GM12878 (cell line): Measurements from ENCODE around the gene NXN. TPM values are rescaled to one million over a fixed set of nuclear protein-coding genes. Genes with fewer than 3 reads are reported as not detected.

Experiments used
- ATAC-seq: fragments of 200-7000 bp; cut with Tn5 transposase; 3 replicates; pipeline ENCODE4 v1.9.1; 2020; ENCODE audit warnings: mild to moderate bottlenecking, moderate library complexity
- BruUV-seq: library from RNA; stranded (reverse); fragments of 400-500 nt; replicated peaks from 2 replicates; lab custom pipeline; 2021; lab: Mats Ljungman, UMichigan
- CTCF ChIA-PET: fragments of 300-600 bp; sonication (Branson Sonifier 250); formaldehyde crosslinking; extraction: SDS; loops from one replicate; lab custom pipeline; 2021; ENCODE audit warnings: inconsistent platforms; lab: Yijun Ruan, JAX
- POLR2A ChIA-PET: fragments of 350-600 bp; formaldehyde crosslinking; extraction: SDS; loops from one replicate; lab custom pipeline; 2021; ENCODE audit warnings: inconsistent platforms; lab: Charles Lee
- RAD21 ChIA-PET: fragments of 300-600 bp; sonication (Branson Sonifier 250); formaldehyde crosslinking; loops from one replicate; lab custom pipeline; 2023; ENCODE audit warnings: antibody characterized with exemption; ENCODE audit not compliant: unreplicated experiment; lab: Charles Lee
- SMC1A ChIA-PET: fragments of 300-600 bp; sonication (Branson Sonifier 250); formaldehyde crosslinking; loops from one replicate; lab custom pipeline; 2023; ENCODE audit not compliant: unreplicated experiment, uncharacterized antibody; lab: Charles Lee
- DNase-seq: peaks from one replicate; pipeline ENCODE4 v3.0.0-alpha.2; 2011; ENCODE audit warnings: low read depth, low spot score
- FAIRE-seq: peaks from 3 replicates; lab custom pipeline; 2011; peaks lifted over from hg19 to GRCh38; lab: Jason Lieb, UNC
- H2AFZ ChIP-seq: 2 replicates; pipeline ENCODE4 v1.6.0; 2011; ENCODE audit warnings: low read depth, low read length, control low read depth; ENCODE audit not compliant: control insufficient read depth
- H3K27ac ChIP-seq: 2 replicates; pipeline ENCODE4 v1.5.1; 2011; ENCODE audit warnings: control low read depth; ENCODE audit not compliant: control insufficient read depth, insufficient read depth
- H3K27me3 ChIP-seq, 2 experiments: replicated peaks in 1 of 2; 2 replicates each; pipeline versions ENCODE4 v1.6.0 to v1.6.1; 2011; ENCODE audit warnings: low read length in 1 of 2; ENCODE audit not compliant: control insufficient read depth in 2 of 2, insufficient read depth in 2 of 2
- H3K36me3 ChIP-seq, 2 experiments: 2 replicates each; pipeline ENCODE4 v1.5.1; 2011; ENCODE audit warnings: low read length in 1 of 2; ENCODE audit not compliant: control insufficient read depth in 2 of 2, insufficient read depth in 2 of 2
- H3K4me1 ChIP-seq: 2 replicates; pipeline ENCODE4 v1.6.1; 2011; ENCODE audit warnings: mild to moderate bottlenecking, low read length, moderate library complexity, mixed read lengths; ENCODE audit not compliant: control insufficient read depth, insufficient read depth
- H3K4me2 ChIP-seq: 2 replicates; pipeline ENCODE4 v1.6.0; 2011; ENCODE audit warnings: control low read depth; ENCODE audit not compliant: control insufficient read depth, insufficient read depth
- H3K4me3 ChIP-seq: fragments of 200-600 bp; sonication (generic); 2 replicates; pipeline ENCODE4 v1.5.1; 2016
- H3K79me2 ChIP-seq: 2 replicates; pipeline ENCODE4 v1.6.0; 2011; ENCODE audit warnings: low read length; ENCODE audit not compliant: control insufficient read depth, insufficient read depth
- H3K9ac ChIP-seq: 2 replicates; pipeline ENCODE4 v1.8.0; 2011; ENCODE audit warnings: low read length, control low read depth, mixed read lengths; ENCODE audit not compliant: control insufficient read depth, insufficient read depth
- H3K9me3 ChIP-seq: replicated peaks from 3 replicates; pipeline ENCODE4 v1.5.1; 2011; ENCODE audit warnings: mild to moderate bottlenecking, low read length; ENCODE audit not compliant: control insufficient read depth, insufficient read depth
- H4K20me1 ChIP-seq: 2 replicates; pipeline ENCODE4 v1.6.0; 2011; ENCODE audit not compliant: control insufficient read depth, insufficient read depth
- BCL11A ChIP-seq: IDR thresholded peaks from 2 replicates; pipeline ENCODE4 v1.6.1; 2011; ENCODE audit warnings: low read depth, low read length
- CEBPB ChIP-seq, 2 experiments: fragments of 150-350 bp in 1 of 2; IDR thresholded peaks; 2 replicates each; pipeline ENCODE4 v1.6.1; 2012 to 2014; ENCODE audit warnings: low read depth in 2 of 2, low read length in 2 of 2, borderline replicate concordance in 1 of 2, inconsistent platforms in 1 of 2
- NFXL1 ChIP-seq: fragments of 450-650 bp; IDR thresholded peaks from 2 replicates; pipeline ENCODE4 v1.6.1; 2017; ENCODE audit warnings: antibody characterized with exemption, mild to moderate bottlenecking, borderline replicate concordance
- PAX8 ChIP-seq: fragments of 450-650 bp; IDR thresholded peaks from 2 replicates; pipeline ENCODE4 v1.6.1; 2017; ENCODE audit warnings: mild to moderate bottlenecking, moderate library complexity
- WGBS: methylation state at CpG from one replicate; pipeline ENCODE4 v1.1.6; 2016; ENCODE audit warnings: low lambda C conversion rate; ENCODE audit not compliant: insufficient replicate concordance, insufficient coverage; ENCODE audit errors: missing lambda C conversion rate; 5-methylcytosine and 5-hydroxymethylcytosine counted together
- in situ Hi-C: fragments of 300-500 bp; cut with MboI; formaldehyde crosslinking; loops from 9 replicates; pipeline ENCODE4 v1.14.3; 2018; ENCODE audit warnings: mixed read lengths
- intact Hi-C: fragments of 100-400 bp; cut with micrococcal nuclease; formaldehyde crosslinking; loops from one replicate; pipeline ENCODE4 v1.14.2; 2022; ENCODE audit not compliant: unreplicated experiment
- polyA plus RNA-seq, 11 experiments: library from polyadenylated mRNA; depleted of rRNA in 4 of 11; unstranded in 6 of 11; stranded (reverse) in 5 of 11; fragments of >200 nt; fragmentation: Nextera tagmentation in 4 of 11; fragmentation: Illumina TruSeq in 1 of 11; extraction: Ambion mirVana in 4 of 11; extraction: Trizol in 1 of 11; gene quantifications; 1 replicate in 1 of 11; 2 replicates in 10 of 11; pipeline versions ENCODE4 v1.2.1 to v1.2.3, GENCODE V29; 2011 to 2016; ENCODE audit warnings: inconsistent platforms in 2 of 11, missing spikeins in 2 of 11, low read depth in 1 of 11
- total RNA-seq, 4 experiments: library from RNA; depleted of rRNA in 3 of 4; stranded (reverse); fragments of >200 nt in 3 of 4; fragmentation: Illumina TruSeq in 1 of 4; extraction: Trizol in 1 of 4; gene quantifications; 2 replicates each; pipeline versions ENCODE4 v1.2.1 to v1.2.3, GENCODE V29; 2013 to 2021
- TF ChIP-seq, protein P1 (sequence below): fragments of 450-650 bp; IDR thresholded peaks from 2 replicates; pipeline ENCODE4 v1.6.1; 2016; ENCODE audit warnings: mild to moderate bottlenecking, moderate library complexity, borderline replicate concordance

The NXN gene
- total and polyA plus RNA-seq, 10 of the 15 experiments (the other 5 are each of a cell fraction or from before 2014, with no cell fraction given): 0.04 to 1.2 (median 0.30) TPM

GRCh38 chr17:1024076-1024475 is 44.5 kb upstream of the NXN start:
- TF ChIP-seq, protein P1, sequence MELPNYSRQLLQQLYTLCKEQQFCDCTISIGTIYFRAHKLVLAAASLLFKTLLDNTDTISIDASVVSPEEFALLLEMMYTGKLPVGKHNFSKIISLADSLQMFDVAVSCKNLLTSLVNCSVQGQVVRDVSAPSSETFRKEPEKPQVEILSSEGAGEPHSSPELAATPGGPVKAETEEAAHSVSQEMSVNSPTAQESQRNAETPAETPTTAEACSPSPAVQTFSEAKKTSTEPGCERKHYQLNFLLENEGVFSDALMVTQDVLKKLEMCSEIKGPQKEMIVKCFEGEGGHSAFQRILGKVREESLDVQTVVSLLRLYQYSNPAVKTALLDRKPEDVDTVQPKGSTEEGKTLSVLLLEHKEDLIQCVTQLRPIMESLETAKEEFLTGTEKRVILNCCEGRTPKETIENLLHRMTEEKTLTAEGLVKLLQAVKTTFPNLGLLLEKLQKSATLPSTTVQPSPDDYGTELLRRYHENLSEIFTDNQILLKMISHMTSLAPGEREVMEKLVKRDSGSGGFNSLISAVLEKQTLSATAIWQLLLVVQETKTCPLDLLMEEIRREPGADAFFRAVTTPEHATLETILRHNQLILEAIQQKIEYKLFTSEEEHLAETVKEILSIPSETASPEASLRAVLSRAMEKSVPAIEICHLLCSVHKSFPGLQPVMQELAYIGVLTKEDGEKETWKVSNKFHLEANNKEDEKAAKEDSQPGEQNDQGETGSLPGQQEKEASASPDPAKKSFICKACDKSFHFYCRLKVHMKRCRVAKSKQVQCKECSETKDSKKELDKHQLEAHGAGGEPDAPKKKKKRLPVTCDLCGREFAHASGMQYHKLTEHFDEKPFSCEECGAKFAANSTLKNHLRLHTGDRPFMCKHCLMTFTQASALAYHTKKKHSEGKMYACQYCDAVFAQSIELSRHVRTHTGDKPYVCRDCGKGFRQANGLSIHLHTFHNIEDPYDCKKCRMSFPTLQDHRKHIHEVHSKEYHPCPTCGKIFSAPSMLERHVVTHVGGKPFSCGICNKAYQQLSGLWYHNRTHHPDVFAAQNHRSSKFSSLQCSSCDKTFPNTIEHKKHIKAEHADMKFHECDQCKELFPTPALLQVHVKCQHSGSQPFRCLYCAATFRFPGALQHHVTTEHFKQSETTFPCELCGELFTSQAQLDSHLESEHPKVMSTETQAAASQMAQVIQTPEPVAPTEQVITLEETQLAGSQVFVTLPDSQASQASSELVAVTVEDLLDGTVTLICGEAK: no peak
- no peak for TF ChIP-seq BCL11A
- TF ChIP-seq NFXL1: no peak
- TF ChIP-seq CEBPB (IDR thresholded peaks at IDR 0.05; ENCODE audit: borderline replicate concordance in 1 of 2, low read depth in 2 of 2, low read length in 2 of 2): no peak
- no peak for TF ChIP-seq PAX8
- intact Hi-C loops: no loop called here
- no peak for ATAC-seq

More at GRCh38 chr17:1024076-1024475, 44.5 kb upstream of the NXN start:
- POLR2A ChIA-PET: interaction anchor here (0.6 kb wide), 1 partner anchor 13 kb away, joined by 4 read pairs; no protein-coding TSS in a partner anchor
- H3K9me3 ChIP-seq: no peaks in the 10 kb centered on the region
- 94% methylated on average over 19 of the region's 27 CpGs for WGBS
- no peaks in the 10 kb centered on the region for H3K4me1 ChIP-seq
- in situ Hi-C loops: no loop called here
- BruUV-seq: no TSS peak
- no peaks in the 10 kb centered on the region for H4K20me1 ChIP-seq
- no peak overlapping the region for H2AFZ ChIP-seq
- no peak for FAIRE-seq
- H3K36me3 ChIP-seq: peaks cover 0 to 2% of the 10 kb centered on the region in 2 experiments; a peak in 3 of 4 replicates
- no peak for DNase-seq
- H3K4me2 ChIP-seq: no peak overlapping the region
- H3K79me2 ChIP-seq: no peaks in the 10 kb centered on the region
- RAD21 ChIA-PET: no interaction called here
- SMC1A ChIA-PET: no interaction called here
- H3K27me3 ChIP-seq: no peaks in the 10 kb centered on the region
- no peak overlapping the region for H3K9ac ChIP-seq
- CTCF ChIA-PET: no interaction called here
- H3K4me3 ChIP-seq: no peak overlapping the region
- no peak overlapping the region for H3K27ac ChIP-seq
